Eye (tissue), 1 donor: ENCODE results near the gene SAT1.

Experiments used
- DNase-seq: peaks from one replicate; pipeline ENCODE4 v3.0.0-alpha.2; 2015

SAT1 gene

GRCh38 chrX:23779025-23779424 lies 3.9 kb upstream of the SAT1 start:
- no peak for DNase-seq

- no peak for DNase-seq
These were observed 518 bp upstream of the SAT1 start for GRCh38 chrX:23782455-23782854.

GRCh38 chrX:23783589-23784469 lies 856 bp downstream of the SAT1 start:
- DNase-seq = peak; percentile 44

GRCh38 chrX:23784470-23785331 lies 1.7 kb downstream of the SAT1 start:
- DNase-seq = no peak

GRCh38 chrX:23785580-23785979 lies 2.6 kb downstream of the SAT1 start:
- no peak for DNase-seq

DNA sequence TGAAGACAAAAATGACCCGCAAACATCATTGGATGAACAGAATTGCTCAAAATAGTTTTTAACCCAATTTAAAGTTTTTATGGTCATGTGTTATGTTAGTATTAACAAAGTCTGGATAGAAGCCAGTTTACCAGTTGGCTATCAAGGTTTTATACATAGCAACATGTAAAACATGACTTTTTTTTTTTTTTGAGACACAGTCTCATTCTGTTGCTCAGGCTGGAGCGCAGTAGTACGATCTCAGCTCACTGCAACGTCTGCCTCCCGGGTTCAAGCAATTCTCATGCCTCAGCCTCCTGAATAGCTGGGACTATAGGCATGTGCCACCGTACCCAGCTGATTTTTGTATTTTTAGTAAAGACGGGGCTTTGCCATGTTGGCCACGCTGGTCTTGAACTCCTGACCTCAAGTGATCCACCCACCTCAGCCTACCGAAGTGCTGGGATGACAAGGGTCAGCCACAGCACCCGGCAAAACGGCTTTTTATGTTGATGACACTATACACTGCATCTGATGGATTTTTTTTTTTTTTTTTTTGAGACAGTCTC lies 3.4 kb downstream of the SAT1 start:
- DNase-seq = no peak

GRCh38 chrX:23787745-23788118 lies 4.8 kb downstream of the SAT1 start:
- DNase-seq = no peak

GRCh38 chrX:23788521-23788920 lies 5.5 kb downstream of the SAT1 start:
- no peak for DNase-seq

- no peak for DNase-seq
These were observed 6.0 kb downstream of the SAT1 start for GRCh38 chrX:23788946-23789345.

- peak; percentile 65 for DNase-seq
These were observed 6.6 kb downstream of the SAT1 start for GRCh38 chrX:23789386-23790154.

DNA sequence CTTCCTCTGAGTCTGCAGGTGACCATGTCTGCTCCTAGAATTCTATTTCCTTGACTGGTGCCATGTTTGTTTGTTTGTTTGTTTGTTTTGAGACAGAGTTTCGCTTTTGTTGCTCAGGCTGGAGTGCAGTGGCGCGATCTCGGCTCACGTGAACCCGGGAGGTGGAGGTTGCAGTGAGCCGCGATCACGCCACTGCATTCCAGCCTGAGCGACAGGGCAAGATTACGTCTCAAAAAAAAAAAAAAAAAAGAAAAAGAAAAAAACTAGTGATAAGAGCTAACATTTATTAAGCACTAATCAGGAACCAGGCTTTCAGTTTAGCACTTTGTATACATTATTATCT lies 7.2 kb downstream of the SAT1 start:
- DNase-seq = no peak

- DNase-seq = peak; percentile 74
These were observed 10.0 kb downstream of the SAT1 start for GRCh38 chrX:23792861-23793553.

DNA sequence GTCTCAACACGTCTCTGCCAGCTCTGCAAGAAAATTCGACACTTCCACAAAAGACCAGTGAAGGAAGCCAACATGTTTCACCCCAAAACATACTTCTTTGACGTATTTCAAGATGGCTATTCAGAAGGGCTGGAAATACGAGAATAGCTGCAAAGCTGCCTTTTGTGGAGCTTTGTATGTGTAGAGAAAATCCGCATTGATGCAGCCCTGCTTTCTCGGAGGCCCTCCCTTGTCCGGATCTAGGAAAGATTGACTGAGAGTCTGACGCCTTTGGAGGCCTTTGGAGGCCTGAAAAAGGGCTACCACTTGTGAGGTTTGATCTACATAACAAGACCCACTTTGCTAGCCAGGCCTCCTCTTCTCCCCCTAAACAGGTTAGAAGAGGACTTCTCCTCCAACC lies 12.2 kb downstream of the SAT1 start:
- no peak for DNase-seq

- no peak for DNase-seq
These were observed 14.6 kb downstream of the SAT1 start for GRCh38 chrX:23797371-23798128.

DNA sequence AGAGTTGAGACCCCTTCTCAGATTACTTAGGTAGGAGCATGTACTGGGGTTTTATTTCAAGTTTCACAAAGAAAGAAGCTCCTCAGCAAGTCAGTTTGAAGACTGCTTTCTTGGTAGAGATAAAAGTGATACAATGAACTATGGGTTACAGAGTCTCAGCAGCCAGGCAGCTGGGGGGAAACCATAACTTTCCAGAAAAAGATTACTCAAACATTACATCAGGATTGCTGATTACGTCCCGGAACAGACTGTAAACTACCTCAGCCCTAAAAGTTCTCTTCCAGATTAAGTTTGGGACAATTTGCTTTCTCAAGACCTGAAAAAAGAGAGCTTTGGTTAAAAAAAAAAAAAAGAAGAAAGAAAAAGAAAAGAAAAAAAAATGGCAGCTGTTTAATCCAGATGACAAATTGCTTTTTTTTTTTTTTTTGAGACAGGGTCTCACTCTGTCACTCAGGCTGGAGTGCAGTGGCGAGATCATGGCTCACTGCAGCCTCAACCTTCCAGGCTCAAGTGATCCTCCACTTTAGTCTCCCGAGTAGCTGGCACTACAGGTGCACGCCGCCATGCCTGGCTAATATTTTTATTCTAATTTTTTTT lies 16.6 kb downstream of the SAT1 start:
- DNase-seq = no peak

DNA sequence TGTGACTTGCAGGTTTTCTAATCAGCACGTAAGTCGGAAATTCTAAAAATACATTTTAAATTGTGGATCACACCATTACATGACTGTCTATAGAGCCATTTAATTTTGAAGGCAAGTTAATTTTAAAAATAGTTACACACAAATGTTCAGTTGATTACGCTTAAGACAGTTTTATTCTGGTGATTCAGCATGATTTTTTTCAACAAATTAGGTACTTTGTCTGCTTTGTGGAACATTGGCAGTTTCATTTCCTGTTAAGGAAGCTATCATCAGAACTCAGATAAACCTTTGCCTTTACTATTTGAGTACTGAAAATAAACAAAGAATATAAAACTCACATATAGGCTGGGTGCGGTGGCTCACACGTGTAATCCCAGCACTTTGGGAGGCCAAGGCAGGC lies 19.5 kb downstream of the SAT1 start:
- no peak for DNase-seq

- no peak for DNase-seq
These were observed 21.0 kb downstream of the SAT1 start for GRCh38 chrX:23803931-23804381.

GRCh38 chrX:23804578-23804977 lies 21.6 kb downstream of the SAT1 start:
- no peak for DNase-seq

GRCh38 chrX:23805389-23805788 lies 22.4 kb downstream of the SAT1 start:
- DNase-seq = no peak

DNA sequence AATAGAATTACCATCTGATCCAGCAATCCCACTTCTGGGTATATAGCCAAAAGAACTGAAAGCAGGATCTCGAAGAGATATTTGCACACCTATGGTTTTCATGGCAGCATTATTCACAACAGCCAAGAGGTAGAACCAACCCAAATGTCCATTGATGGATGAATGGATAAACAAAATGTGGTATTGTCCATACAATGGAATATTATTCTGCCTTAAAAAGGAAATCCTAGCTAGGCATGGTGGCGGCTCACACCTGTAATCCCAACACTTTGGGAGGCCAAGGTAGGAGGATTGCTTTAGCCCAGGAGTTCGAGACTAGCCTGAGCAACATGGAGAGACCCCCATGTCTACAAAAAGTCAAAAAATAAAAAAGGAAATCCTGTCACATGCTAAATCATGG lies 27.3 kb downstream of the SAT1 start:
- DNase-seq = no peak

DNA sequence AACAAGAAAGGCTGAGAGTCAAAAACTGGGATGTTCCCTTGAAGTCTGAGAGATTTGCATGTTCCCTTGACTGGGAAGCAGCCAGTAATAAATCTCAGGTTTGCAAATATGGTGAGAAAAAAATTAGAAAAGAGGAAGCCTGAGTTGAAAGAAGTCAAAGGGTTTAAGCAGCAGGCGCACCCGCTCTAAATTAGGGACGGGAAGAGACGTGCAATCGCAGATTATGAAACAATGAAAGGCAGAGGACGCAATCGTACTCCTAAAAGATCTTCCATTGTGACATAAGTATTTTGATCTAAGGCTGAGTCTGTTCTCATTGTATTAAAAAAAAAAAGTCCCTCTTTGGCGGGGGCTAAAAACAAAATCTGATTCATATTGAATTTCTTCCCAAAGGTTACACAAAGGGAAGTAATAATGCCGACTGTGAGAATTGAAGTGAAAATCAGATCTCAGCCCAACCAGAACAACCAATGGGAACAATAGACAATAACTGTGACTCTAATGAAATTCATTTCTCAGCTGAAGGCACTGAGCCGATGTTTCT lies 28.2 kb downstream of the SAT1 start:
- peak; percentile 3 for DNase-seq
